Measurements from ENCODE around the gene SMTNL2.

GRCh38 chr17:4543557-4544026 is 40.7 kb upstream of the SMTNL2 start:
- TF ChIP-seq CTCF (conservative IDR thresholded peaks at IDR 0.05; ENCODE audit: low read depth, low read length) (no peak), EZH2 (IDR thresholded peaks at IDR 0.05; ENCODE audit: low read length, unreplicated experiment) (no peak)

Data from PC-3 (cell line).